UCSD-AML1 (cell line): Measurements from ENCODE around the gene JAML.

Experiments used
- DNase-seq: peaks from one replicate; lab custom pipeline; 2025; ENCODE audit not compliant: unreplicated experiment; lab: John Stamatoyannopoulos, UW

The JAML gene

DNA sequence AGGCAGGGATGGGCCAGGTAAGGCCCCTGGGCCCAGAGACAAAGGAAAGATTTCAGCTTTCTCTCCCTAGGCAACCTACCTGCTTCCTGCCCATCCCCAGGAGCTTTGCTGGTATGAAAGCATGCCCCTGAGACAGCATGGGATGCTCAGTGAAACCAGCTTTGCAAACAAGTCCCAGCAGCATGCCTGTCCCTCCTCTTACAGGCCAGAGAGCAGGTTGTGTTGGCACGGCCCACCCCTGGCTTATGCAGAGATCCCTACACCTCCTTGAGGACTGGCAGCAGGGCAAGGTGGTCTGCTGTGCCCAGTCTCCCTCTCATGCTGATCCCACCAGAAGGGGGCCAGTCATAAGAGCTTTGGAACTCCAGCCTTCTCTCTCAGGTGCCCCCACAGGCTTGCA, 75.3 kb downstream of the JAML start:
- no peak for DNase-seq

DNA sequence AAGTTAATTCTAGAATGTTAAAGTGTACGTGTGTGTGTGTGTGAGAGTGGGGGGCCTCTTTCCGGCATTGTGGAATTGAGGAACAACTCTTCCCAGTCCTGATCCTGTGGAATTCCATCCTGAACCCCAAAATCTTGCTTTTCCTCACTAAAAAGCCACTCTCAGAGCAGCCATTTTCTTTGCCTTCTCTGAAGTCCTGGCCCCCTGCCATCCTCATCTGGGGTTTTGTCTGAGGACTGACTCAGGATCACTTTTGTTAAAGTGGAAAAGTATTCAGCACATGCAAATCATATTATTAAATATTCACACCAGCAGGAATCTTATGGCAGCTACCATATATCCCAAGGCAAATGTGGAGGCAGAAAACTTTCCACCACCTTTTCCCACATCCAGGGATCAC, 76.0 kb downstream of the JAML start:
- no peak for DNase-seq

DNA sequence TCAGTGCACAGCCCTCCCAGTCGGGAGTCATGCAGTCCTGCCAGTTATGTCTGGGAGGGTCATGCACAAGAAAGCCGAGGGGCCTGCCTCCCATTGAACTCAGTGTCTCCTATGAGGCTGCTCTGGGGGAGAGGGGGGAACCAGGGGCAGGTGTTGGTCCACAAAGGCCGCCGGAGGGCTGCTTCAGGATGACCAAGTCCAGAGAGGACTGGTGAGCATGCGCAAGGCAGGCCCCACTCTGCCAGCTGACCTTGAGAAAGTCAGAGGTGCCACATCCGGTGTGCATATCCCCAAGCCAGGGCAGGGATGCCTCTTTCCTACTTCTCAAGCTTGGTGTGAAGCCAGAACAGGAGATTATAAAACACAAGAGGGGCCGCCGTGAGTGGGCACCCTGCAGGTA, 76.6 kb downstream of the JAML start:
- DNase-seq = no peak

DNA sequence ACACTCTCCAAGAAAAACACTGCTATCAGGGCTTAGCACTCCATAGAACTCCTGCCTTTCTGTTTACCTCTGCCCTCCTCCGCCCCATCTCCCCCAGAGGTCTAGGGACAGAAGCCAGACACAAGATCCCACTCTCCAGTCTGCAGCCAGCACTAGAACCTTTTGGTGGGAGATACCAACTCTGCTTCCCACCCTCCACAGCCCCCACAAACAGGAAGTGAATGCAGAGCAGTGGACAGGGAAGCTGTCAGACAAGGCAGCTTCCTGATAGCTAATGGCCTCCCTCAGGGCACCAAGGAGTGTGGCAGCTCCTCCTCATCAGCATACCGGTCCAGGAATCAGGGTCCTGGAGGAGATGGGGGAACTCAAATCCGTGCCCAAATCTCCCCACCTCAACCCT, 77.3 kb downstream of the JAML start:
- DNase-seq = peak; percentile 41

DNA sequence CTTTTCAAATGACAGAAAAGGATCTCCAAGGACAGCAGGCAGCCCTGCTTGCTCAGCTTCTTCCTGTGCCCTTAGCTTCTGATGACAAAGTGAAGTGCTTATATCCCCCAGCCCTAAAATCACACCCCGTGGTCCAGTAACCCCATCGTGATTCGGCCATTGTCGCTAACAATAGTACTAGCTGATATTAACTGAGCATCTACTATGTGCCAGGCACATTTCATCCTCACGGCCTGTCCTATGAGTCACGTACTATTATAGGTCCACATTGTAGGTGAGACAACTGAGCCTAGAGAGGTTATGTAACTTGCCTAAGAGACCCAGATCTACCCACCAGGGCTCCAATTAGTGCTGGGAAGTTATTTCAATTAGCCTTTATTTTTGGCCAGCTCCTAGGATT, 78.3 kb downstream of the JAML start:
- no peak for DNase-seq

DNA sequence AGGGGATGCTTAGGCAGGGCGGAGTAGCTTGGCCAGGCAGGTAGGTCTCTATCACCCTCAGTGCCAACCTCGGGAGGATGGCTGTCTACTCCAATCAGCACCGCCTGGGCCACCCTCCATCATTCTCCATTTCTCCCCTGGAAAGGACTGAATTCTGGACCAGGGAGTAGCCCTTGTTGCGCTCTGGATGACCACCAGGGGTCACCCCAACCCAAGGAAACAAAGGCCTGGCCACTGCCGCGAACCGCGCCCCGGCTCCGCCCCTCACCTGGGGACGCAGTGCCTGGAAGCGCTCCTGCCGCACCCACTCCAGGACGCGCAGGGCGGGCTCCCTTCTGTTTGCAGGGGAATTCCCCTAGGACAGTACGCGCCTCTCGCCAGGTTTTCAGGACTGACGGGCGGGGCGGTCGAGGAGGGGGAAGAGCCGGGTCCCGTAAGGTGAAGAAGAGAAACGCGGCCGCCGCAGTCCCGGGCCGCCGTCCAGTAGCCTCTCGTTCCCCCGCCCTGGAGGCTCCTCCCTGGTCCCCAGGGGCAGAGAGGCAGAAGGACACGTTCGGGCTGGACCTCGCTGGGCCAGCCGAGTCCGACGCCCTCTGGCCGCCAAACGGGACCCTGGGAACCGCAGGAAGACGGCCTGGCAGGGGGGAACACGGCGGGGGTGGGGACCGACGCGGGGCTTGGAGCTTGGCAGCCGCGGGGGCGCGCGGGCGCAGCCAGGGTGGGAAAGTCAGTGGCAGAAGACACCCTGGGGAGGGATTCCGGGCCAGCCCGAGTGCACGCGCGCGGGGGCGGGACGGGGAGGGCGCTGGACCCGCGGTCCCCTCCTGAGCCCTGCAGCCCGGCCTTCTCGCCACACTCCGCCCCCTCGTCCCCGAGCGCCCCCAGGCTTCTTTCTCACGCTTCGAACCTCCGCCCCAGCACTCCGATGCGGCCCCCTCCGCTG, 79.3 kb downstream of the JAML start:
- peak; percentile 83 for DNase-seq

DNA sequence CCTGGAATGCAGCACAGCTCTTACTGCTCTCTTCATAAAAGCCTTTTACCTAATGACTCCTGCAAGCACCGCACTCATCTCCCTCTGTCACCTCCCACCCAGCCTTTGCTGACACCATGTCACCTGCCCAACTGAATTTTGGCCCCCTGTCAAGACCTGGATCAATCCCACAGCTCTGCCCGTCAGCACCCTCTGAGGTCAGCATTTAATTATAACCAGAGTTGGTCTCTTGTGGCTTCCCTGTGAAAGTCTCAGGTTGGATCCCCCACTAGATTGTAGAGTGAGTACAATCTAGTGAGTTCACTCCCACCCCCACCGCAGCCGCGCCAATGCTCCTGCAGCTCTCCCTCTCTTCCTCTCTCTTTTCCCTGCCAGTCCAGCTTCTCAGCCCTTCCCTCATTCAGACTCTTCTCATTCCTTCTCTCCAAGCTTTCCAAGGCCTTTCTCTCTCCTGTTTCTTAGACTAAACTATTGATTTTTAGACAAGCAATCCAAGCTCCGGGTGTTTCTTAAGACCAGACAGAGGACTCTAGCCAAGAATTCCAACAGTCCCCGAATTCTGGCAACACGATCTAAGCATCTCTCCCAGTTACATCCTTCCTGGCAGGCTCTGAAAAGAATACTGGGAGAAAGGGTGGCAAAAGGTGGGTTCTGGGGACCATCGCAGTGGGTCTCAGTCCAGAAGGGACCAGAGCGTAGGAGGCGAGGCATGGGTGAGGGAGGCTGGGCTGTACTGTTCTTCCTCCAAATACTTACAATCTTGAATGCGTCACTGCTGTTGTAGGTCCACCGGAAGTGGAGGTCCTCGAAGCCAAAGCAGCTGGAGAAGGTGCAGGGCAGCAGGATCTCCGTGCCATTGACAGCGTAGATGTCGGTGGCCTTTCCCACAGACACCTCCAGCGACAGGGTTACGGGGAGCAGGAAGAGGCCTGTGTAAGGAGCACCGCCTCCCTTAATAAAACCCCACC, 80.2 kb downstream of the JAML start:
- DNase-seq = no peak
